Ovary (tissue), 10 donors: Measurements from ENCODE around the gene FBRS. TPM values are rescaled to one million over a fixed set of nuclear protein-coding genes. Genes with fewer than 3 reads are reported as not detected.
A peak's percentile ranks its signal among the peaks of the same experiment; 100 is the strongest.

Experiments used
- DNase-seq, 5 donors: peaks; one replicate each; pipeline ENCODE4 v3.0.0-alpha.2; 2019 to 2020
- H3K27ac ChIP-seq, 2 donors: fragments of 200-600 bp; one replicate each; pipeline versions ENCODE4 v1.5.1 to v1.8.0; 2019 to 2022
- H3K27me3 ChIP-seq: fragments of 200-600 bp; one replicate; pipeline ENCODE4 v1.8.0; 2022
- H3K36me3 ChIP-seq: fragments of 200-600 bp; sonication (generic); one replicate; pipeline ENCODE4 v1.5.1; 2019
- H3K4me1 ChIP-seq: one replicate; pipeline ENCODE4 v1.8.1; 2013; ENCODE audit warnings: mild to moderate bottlenecking, moderate library complexity; ENCODE audit not compliant: insufficient read depth
- H3K4me3 ChIP-seq: fragments of 200-600 bp; sonication (generic); one replicate; pipeline ENCODE4 v1.5.1; 2017
- H3K9me3 ChIP-seq, 2 donors: fragments of 200-600 bp in 1 of 2; sonication (generic) in 1 of 2; one replicate each; pipeline versions ENCODE4 v1.5.1 to v1.8.1; 2013 to 2019; ENCODE audit warnings: mild to moderate bottlenecking in 1 of 2, moderate library complexity in 1 of 2
- EP300 ChIP-seq: sonication (generic); formaldehyde crosslinking; IDR thresholded peaks from one replicate; pipeline ENCODE4 v1.6.1; 2017; ENCODE audit warnings: antibody characterized with exemption
- POLR2A ChIP-seq: fragments of 450-650 bp; IDR thresholded peaks from one replicate; pipeline ENCODE4 v1.6.1; 2017; ENCODE audit warnings: antibody characterized with exemption, mild to moderate bottlenecking, moderate library complexity
- WGBS, 3 donors: extraction: QIAGEN DNeasy Blood & Tissue Kit in 1 of 3; methylation state at CpG; one replicate each; pipeline versions ENCODE4 v1.1.5 to v1.1.7; 2013 to 2017; 5-methylcytosine and 5-hydroxymethylcytosine counted together
- intact Hi-C, 4 donors: fragments of 100-400 bp; cut with DNase I; formaldehyde crosslinking; loops; one replicate each; pipeline versions ENCODE4 v1.11.0 to v1.15.1; 2022 to 2023
- long read RNA-seq, 3 donors: library from polyadenylated mRNA in 2 of 3; unstranded in 2 of 3; transcript quantifications; one replicate each; pipeline ENCODE4 v2.0.0 and lab custom pipeline, GENCODE V29; 2021 to 2026
- polyA plus RNA-seq, 2 donors: library from polyadenylated mRNA; stranded (reverse); fragments of 200-250 nt in 1 of 2; fragments of 350-450 nt in 1 of 2; fragmentation: Illumina TruSeq in 1 of 2; extraction: RNeasy Lipid Tissue Mini Kit (QIAGEN cat#74804) in 1 of 2; gene quantifications; one replicate each; pipeline ENCODE4 v1.2.3, GENCODE V29; 2013 to 2014
- total RNA-seq, 7 donors: library from RNA; depleted of rRNA in 2 of 7; stranded (reverse); fragments of >200 nt in 2 of 7; fragmentation: NEBNext Ultra II Directional in 3 of 7; extraction: Animal tissue kit (Norgen Biotek cat#: 25700) in 3 of 7; gene quantifications; one replicate each; pipeline versions ENCODE4 v1.1.0 to v1.2.4, GENCODE V29; 2016 to 2023
- TF ChIP-seq, protein P1 (sequence below), 3 donors: fragments of 450-650 bp in 2 of 3; fragments of 200-600 bp in 1 of 3; IDR thresholded peaks; one replicate each; pipeline versions ENCODE4 v1.5.1 to v1.8.0; 2016 to 2022; ENCODE audit warnings: antibody characterized with exemption in 3 of 3, mild to moderate bottlenecking in 1 of 3
- donor health status: DM: no; HTN: no; CAD: no; lungs with moderate emphysema.
- donor health status: DM: no; HTN: no; CAD: no.
- donor health status: Bipolar disorder and iron deficiency.
- donor health status: DM: yes; HTN: yes; CAD: no.
- donor health status: DM: no; HTN: no; CAD: no.
- donor health status: DM: yes; HTN: yes; CAD: no.

Gene FBRS
- total RNA-seq (10 to 100 TPM; 22.5 to 75.6 (median 63.0) TPM), polyA plus RNA-seq (10 to 100 TPM; 15.6 to 45.6 TPM)
- long read RNA-seq, donor 1, transcript FBRS-206 (2 exons, 2,782 nt), result major isoform, 5 of 47 reads
- long read RNA-seq, donor 1, partial matches to known transcripts, result 41 of 47 reads
- long read RNA-seq, donor 1, other reads (novel, unspliced or antisense), result 1 of 47 reads
- long read RNA-seq, donor 2, partial matches to known transcripts, result 18 of 21 reads
- long read RNA-seq, donor 2, other reads (novel, unspliced or antisense), result 0 of 21 reads
- long read RNA-seq, donor 3, partial matches to known transcripts, result 85 of 92 reads
- long read RNA-seq, donor 3, other reads (novel, unspliced or antisense), result 3 of 92 reads

DNA sequence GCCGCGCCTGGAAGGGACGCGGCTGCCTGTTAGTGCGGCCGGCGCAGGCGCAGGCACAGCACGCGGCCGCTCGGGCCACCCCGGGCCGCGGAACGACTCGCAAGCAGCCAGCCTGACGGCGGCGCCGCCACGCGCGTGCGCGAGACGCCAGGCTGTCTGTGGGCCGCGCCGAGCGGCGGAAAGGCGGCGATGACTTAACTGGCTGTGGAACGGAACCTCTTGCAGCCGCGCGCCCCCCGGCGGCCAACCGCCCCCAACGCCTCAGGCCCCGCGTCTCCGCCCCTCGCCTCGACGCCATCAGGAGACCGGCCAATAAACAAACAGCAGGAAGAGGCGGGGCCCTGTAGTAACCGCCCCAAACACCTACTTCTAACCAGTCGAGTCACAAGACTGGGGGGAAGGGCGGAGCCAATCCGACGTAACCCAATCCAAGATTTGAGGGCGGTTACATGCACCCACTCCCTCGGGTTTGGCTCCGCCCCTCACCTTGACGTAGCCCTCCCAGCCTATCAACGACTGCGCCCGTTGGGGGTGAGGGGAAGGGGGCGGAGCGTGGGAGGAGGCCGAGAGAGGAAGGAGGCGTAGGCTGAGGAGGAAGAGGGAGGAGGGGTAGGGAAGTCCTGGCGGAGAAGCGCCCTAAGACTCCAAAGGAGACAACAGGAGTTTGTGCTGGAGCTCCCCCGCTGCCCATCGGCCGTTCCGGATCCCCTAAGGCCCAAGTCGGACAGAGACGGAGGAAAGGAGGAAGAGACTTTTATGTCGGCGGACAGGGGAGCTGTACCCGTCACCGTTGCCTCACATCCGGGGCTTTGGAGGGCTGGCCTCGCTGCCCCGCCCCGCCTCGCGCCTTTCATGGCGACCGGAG lies at the start of gene FBRS:
FBRS (plus strand) TSS at position 566 of the 865 bp plus-strand sequence. CDS start 1,088 bp downstream, outside the sequence.
- Histone ChIP-seq H3K27me3 (no peaks in the 10 kb centered on the region), H3K9me3 (no peaks in the 10 kb centered on the region), H3K27ac (peak within 1 kb of the TSS; percentile 97 to 100), H3K36me3 (no peaks in the 10 kb centered on the region), H3K4me3 (peak within 1 kb of the TSS; percentile 70), H3K4me1 (peaks cover 11% of the 10 kb centered on the region)
- DNase-seq, result peak; percentile 100
- TF ChIP-seq, protein P1, sequence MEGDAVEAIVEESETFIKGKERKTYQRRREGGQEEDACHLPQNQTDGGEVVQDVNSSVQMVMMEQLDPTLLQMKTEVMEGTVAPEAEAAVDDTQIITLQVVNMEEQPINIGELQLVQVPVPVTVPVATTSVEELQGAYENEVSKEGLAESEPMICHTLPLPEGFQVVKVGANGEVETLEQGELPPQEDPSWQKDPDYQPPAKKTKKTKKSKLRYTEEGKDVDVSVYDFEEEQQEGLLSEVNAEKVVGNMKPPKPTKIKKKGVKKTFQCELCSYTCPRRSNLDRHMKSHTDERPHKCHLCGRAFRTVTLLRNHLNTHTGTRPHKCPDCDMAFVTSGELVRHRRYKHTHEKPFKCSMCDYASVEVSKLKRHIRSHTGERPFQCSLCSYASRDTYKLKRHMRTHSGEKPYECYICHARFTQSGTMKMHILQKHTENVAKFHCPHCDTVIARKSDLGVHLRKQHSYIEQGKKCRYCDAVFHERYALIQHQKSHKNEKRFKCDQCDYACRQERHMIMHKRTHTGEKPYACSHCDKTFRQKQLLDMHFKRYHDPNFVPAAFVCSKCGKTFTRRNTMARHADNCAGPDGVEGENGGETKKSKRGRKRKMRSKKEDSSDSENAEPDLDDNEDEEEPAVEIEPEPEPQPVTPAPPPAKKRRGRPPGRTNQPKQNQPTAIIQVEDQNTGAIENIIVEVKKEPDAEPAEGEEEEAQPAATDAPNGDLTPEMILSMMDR (IDR thresholded peaks at IDR 0.05), result peak; percentile 89 to 98 (median 92)
- TF ChIP-seq POLR2A (peak; percentile 99), EP300 (peak; percentile 78)
- intact Hi-C loops, result loop anchor here in 1 of 4 donors (5.0 to 10.0 kb wide), 3 partner anchors 39 to 283 kb away; partner anchors contain the start of genes MYL11, SRCAP, TBC1D10B and ZNF785
- WGBS, 3 donors, result 0% methylated on average over 74 to 86 of the region's 86 CpGs

DNA sequence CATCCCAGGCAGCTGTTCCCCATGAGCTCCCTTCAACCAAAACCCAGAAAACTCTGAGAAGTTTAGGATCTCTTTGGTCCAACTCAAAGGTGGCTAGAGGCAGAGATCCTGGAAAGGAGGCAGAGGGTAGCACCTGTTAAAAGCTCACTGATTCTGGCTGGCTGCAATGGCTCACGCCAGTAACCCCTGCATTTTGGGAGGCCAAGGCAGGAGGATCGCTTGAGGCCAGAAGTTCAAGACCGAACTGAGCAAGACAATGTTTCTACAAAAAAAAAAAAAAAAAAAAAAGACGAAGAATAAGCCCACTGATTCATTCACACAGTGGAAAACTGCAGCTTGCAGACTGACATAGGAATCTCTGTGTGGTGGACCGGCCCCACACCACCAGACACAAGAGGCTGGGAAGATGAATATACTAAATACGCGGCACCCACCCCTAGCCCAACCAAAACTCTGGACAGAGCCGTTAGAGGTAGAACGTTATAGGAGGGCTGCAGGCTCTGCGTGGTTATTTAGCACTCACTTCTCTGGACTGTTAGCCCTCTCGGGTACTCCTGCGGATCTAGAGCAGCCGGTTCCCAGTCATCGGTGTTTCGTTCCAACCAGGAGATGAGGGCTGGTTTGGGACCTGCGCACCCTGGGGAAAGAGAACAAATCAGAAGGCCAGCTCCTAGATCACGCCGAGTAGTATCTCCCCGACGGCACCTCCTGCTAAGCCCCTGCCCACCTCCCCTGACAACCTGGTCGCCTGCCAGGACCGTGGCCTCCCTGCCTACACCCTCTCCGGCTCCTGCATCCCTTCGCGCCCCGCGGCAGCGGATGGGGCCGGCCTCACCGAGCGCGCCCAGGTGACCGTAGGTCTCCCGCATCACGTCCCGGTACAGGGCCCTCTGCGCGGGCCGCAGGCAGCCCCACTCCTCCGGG lies 49.0 kb upstream of the FBRS start:
- TF ChIP-seq EP300, result no peak
- TF ChIP-seq, protein P1 (IDR thresholded peaks at IDR 0.05), result no peak
- no peak for TF ChIP-seq POLR2A
- intact Hi-C loops, result no loop called here
- Histone ChIP-seq H3K27me3 (no peaks in the 10 kb centered on the region), H3K4me3 (peak overlapping the region; percentile 79), H3K9me3 (no peaks in the 10 kb centered on the region), H3K27ac (peak overlapping the region; percentile 69 to 92), H3K36me3 (no peaks in the 10 kb centered on the region), H3K4me1 (peaks cover 5% of the 10 kb centered on the region)
- WGBS, 3 donors, result 8 to 12% (median 10%) methylated on average over 30 to 40 of the region's 40 CpGs
- peak; percentile 61 to 83 (median 74) for DNase-seq

DNA sequence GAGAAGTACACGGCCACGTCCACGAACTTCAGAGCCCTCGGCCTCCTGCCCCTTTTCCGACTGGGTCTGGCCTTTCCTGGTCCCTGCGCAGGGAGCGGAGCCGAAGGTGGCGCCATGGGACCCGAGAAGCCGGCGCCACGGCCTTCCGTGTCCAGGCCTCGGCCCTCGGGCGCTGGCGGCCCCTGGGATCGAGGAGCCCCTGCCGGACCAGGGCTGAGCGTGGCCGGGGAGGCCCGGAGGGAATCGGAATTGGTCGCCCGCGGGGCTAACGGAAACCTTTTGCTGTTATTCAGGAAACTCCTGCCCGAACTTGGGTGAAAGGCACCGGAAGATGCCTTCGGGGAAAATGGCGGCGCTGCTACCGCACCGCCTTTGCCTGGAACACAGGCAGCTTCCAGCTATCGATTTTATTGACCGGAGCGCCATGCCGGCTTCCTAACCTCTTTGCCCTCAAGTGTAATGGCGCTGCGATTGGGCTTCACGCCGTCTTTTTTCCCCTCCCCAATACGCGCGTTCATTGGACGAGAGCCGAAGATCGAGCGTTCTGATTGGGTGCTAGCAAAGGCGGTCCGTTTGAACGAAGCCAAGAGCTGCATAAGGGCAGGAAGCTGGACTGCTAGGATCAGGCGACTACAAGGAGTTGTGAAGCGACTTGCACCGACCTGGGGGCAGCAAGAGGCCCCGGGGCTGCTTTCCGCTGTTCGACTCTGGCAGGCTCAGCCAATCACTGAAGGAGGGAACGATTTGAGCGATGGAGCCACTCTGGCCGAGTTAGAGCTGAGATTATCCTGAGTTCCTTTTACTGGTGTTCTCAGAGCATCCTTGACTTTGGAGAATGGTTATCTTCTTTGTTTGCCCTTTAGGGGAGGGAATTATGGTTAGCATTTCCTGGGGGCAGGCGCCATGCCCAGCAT lies 48.0 kb upstream of the FBRS start, which contains the start of gene ZNF689:
ZNF689 (minus strand) TSS at position 464 of the 914 bp plus-strand sequence; CDS start at position 116, 348 bp downstream.
- WGBS, 3 donors, result 0 to 1% (median 0%) methylated on average over 49 to 63 of the region's 63 CpGs
- H3K4me3 ChIP-seq, result peak within 1 kb of the TSS; percentile 79
- TF ChIP-seq, protein P1 (IDR thresholded peaks at IDR 0.05), result peak in 1 of 3 donors; percentile 11
- peak; percentile 38 for TF ChIP-seq POLR2A
- TF ChIP-seq EP300, result no peak
- peaks cover 5% of the 10 kb centered on the region for H3K4me1 ChIP-seq
- H3K36me3 ChIP-seq, result no peaks in the 10 kb centered on the region
- peak; percentile 93 to 98 (median 96) for DNase-seq
- H3K27ac ChIP-seq, result peak within 1 kb of the TSS; percentile 69 to 92
- intact Hi-C loops, result no loop called here
- no peaks in the 10 kb centered on the region for H3K9me3 ChIP-seq
- H3K27me3 ChIP-seq, result no peaks in the 10 kb centered on the region
